ENCODE data around the gene HSPG2.
A peak's percentile ranks its signal among the peaks of the same experiment; 100 is the strongest.
"Not testable (repeated sequence)": the region's sequence is repeated elsewhere in the genome, so short reads cannot be mapped to it uniquely, and the experiment has no call there.

HSPG2 gene

DNA sequence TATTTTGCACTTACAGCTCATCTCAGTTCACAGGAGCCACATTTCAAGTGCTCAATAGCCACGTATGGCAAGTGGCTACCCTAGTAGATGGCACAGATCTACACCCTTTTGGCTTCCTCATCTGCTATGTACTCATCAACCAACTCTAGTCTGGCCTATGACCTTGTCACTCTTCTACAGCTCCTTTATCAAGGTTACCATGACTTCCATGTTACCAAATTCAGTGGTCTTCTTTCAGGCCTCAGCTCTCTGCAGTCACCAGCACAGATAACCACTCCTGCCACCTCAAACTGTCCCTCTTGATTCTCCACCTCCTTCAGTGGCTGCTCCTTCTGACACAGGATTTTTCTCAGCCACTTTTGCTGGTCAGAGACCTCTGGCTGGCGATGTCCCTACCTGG, 142.5 kb downstream of the HSPG2 start:
- no peaks in the 10 kb centered on the region for H3K36me3 ChIP-seq (ENCODE audit: low read depth)
- no peaks in the 10 kb centered on the region for H3K4me1 ChIP-seq (ENCODE audit: insufficient read depth, poor library complexity, severe bottlenecking)
- no peak for ATAC-seq (ENCODE audit: low read depth)
- H3K4me3 ChIP-seq (ENCODE audit: severe bottlenecking), result no peak overlapping the region
- TF ChIP-seq, protein P1, sequence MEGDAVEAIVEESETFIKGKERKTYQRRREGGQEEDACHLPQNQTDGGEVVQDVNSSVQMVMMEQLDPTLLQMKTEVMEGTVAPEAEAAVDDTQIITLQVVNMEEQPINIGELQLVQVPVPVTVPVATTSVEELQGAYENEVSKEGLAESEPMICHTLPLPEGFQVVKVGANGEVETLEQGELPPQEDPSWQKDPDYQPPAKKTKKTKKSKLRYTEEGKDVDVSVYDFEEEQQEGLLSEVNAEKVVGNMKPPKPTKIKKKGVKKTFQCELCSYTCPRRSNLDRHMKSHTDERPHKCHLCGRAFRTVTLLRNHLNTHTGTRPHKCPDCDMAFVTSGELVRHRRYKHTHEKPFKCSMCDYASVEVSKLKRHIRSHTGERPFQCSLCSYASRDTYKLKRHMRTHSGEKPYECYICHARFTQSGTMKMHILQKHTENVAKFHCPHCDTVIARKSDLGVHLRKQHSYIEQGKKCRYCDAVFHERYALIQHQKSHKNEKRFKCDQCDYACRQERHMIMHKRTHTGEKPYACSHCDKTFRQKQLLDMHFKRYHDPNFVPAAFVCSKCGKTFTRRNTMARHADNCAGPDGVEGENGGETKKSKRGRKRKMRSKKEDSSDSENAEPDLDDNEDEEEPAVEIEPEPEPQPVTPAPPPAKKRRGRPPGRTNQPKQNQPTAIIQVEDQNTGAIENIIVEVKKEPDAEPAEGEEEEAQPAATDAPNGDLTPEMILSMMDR (IDR thresholded peaks at IDR 0.05; ENCODE audit: poor library complexity, severe bottlenecking), result no peak
- no peak overlapping the region for H3K27ac ChIP-seq (ENCODE audit: poor library complexity, severe bottlenecking)
- H3K9me3 ChIP-seq (ENCODE audit: severe bottlenecking), result no peaks in the 10 kb centered on the region
- DNase-seq (ENCODE audit: low spot score), result no peak
- no peaks in the 10 kb centered on the region for H3K27me3 ChIP-seq (ENCODE audit: insufficient read depth, poor library complexity, severe bottlenecking)

DNA sequence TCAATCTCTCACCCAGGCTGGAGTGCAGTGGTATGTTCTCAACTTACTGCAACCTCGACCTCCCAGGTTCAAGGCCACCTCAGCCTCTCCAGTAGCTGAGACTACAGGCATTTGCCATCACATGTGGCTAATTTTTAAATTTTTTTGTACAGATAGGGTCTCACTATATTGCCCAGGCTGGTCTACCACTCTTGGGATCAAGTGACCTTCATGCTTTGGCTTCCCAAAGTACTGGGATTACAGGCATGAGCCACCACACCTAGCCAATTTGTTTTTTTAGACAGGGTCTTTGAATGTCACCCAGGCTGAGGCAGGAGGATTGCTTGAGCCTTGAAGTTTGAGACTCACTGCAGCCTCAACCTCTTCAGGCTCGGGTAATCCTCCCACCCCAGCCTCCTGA, 144.0 kb downstream of the HSPG2 start:
- no peak overlapping the region for H3K4me3 ChIP-seq (ENCODE audit: severe bottlenecking)
- no peaks in the 10 kb centered on the region for H3K36me3 ChIP-seq (ENCODE audit: low read depth)
- ATAC-seq (ENCODE audit: low read depth) (no peak), DNase-seq (ENCODE audit: low spot score) (no peak)
- TF ChIP-seq, protein P1 (IDR thresholded peaks at IDR 0.05; ENCODE audit: poor library complexity, severe bottlenecking), result no peak
- no peak overlapping the region for H3K27ac ChIP-seq (ENCODE audit: poor library complexity, severe bottlenecking)
- peaks cover 8% of the 10 kb centered on the region for H3K4me1 ChIP-seq (ENCODE audit: insufficient read depth, poor library complexity, severe bottlenecking)
- H3K9me3 ChIP-seq (ENCODE audit: severe bottlenecking), result no peaks in the 10 kb centered on the region
- no peaks in the 10 kb centered on the region for H3K27me3 ChIP-seq (ENCODE audit: insufficient read depth, poor library complexity, severe bottlenecking)

GRCh38 chr1:21786640-21787039, 150.5 kb downstream of the HSPG2 start:
- TF ChIP-seq, protein P1 (IDR thresholded peaks at IDR 0.05; ENCODE audit: poor library complexity, severe bottlenecking), result no peak
- no peaks in the 10 kb centered on the region for H3K36me3 ChIP-seq (ENCODE audit: low read depth)
- H3K9me3 ChIP-seq (ENCODE audit: severe bottlenecking), result peaks cover 4% of the 10 kb centered on the region
- DNase-seq (ENCODE audit: low spot score) (no peak), ATAC-seq (ENCODE audit: low read depth) (no peak)
- H3K27me3 ChIP-seq (ENCODE audit: insufficient read depth, poor library complexity, severe bottlenecking), result no peaks in the 10 kb centered on the region
- peak overlapping the region; percentile 97 for H3K27ac ChIP-seq (ENCODE audit: poor library complexity, severe bottlenecking)
- no peak overlapping the region for H3K4me3 ChIP-seq (ENCODE audit: severe bottlenecking)
- peaks cover 13% of the 10 kb centered on the region for H3K4me1 ChIP-seq (ENCODE audit: insufficient read depth, poor library complexity, severe bottlenecking)

DNA sequence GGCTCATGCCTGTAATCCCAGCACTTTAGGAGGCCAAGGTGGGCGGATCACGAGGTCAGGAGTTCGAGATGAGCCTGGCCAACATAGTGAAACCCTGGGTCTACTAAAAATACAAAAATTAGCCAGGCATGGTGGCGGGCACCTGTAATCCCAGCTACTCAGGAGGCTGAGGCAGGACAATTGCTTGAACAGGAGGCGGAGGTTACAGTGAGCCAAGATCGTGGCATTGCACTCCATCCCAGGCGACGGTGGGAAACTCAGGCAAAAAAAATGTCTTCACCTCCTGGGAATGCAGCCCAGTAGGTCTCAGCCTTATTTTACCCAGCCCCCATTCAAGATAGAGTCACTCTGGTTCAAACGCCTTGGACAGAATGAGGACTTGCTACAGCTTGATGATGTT, 151.3 kb downstream of the HSPG2 start:
- H3K27me3 ChIP-seq (ENCODE audit: insufficient read depth, poor library complexity, severe bottlenecking); H3K9me3 ChIP-seq (ENCODE audit: severe bottlenecking); ATAC-seq (ENCODE audit: low read depth); DNase-seq (ENCODE audit: low spot score); H3K36me3 ChIP-seq (ENCODE audit: low read depth); H3K4me3 ChIP-seq (ENCODE audit: severe bottlenecking): not testable (repeated sequence)
- Histone ChIP-seq H3K4me1 (ENCODE audit: insufficient read depth, poor library complexity, severe bottlenecking) (peaks cover 13% of the 10 kb centered on the region), H3K27ac (ENCODE audit: poor library complexity, severe bottlenecking) (peak overlapping the region; percentile 97)

- peaks cover 4% of the 10 kb centered on the region for H3K9me3 ChIP-seq (ENCODE audit: severe bottlenecking)
- H3K36me3 ChIP-seq (ENCODE audit: low read depth), result peaks cover 4% of the 10 kb centered on the region
- H3K27me3 ChIP-seq (ENCODE audit: insufficient read depth, poor library complexity, severe bottlenecking), result no peaks in the 10 kb centered on the region
- ATAC-seq (ENCODE audit: low read depth), result no peak
- H3K4me1 ChIP-seq (ENCODE audit: insufficient read depth, poor library complexity, severe bottlenecking), result peaks cover 21% of the 10 kb centered on the region
- H3K27ac ChIP-seq (ENCODE audit: poor library complexity, severe bottlenecking), result peak overlapping the region; percentile 93
- TF ChIP-seq, protein P1 (IDR thresholded peaks at IDR 0.05; ENCODE audit: poor library complexity, severe bottlenecking), result no peak
- no peak for DNase-seq (ENCODE audit: low spot score)
- H3K4me3 ChIP-seq (ENCODE audit: severe bottlenecking), result peak overlapping the region; percentile 76
These were observed 153.2 kb downstream of the HSPG2 start for GRCh38 chr1:21783679-21784603.
